ENCODE results near the gene VAV1.
A peak's percentile ranks its signal among the peaks of the same experiment; 100 is the strongest.

The VAV1 gene

GRCh38 chr19:6731822-6732221, 40.7 kb upstream of the VAV1 start:
- no peak overlapping the region for H3K9ac ChIP-seq (ENCODE audit: low read depth, low read length)
- H3K9me3 ChIP-seq (ENCODE audit: insufficient read depth, low read depth, low read length), result no peaks in the 10 kb centered on the region
- no peaks in the 10 kb centered on the region for H3K27me3 ChIP-seq (ENCODE audit: insufficient read depth, low read length)
- H3K4me3 ChIP-seq (ENCODE audit: low read length), result no peak overlapping the region
- no peak overlapping the region for H3K27ac ChIP-seq (ENCODE audit: low read length)
- peaks cover 9% of the 10 kb centered on the region for H3K4me1 ChIP-seq (ENCODE audit: insufficient read depth, low read length)
- 0 out of 2 replicates have a peak, but pooled peaks cover 4% of the 10 kb centered on the region for H3K36me3 ChIP-seq (ENCODE audit: insufficient read depth, low read depth, low read length)

- no peaks in the 10 kb centered on the region for H3K9me3 ChIP-seq (ENCODE audit: insufficient read depth, low read depth, low read length)
- H3K27ac ChIP-seq (ENCODE audit: low read length), result no peak overlapping the region
- H3K4me3 ChIP-seq (ENCODE audit: low read length), result no peak overlapping the region
- H3K4me1 ChIP-seq (ENCODE audit: insufficient read depth, low read length), result peaks cover 9% of the 10 kb centered on the region
- 0 out of 2 replicates have a peak, but pooled peaks cover 4% of the 10 kb centered on the region for H3K36me3 ChIP-seq (ENCODE audit: insufficient read depth, low read depth, low read length)
- H3K27me3 ChIP-seq (ENCODE audit: insufficient read depth, low read length), result no peaks in the 10 kb centered on the region
- no peak overlapping the region for H3K9ac ChIP-seq (ENCODE audit: low read depth, low read length)
These were observed 39.6 kb upstream of the VAV1 start for GRCh38 chr19:6732803-6733337.

GRCh38 chr19:6733338-6734095, 39.0 kb upstream of the VAV1 start:
- H3K4me3 ChIP-seq (ENCODE audit: low read length), result no peak overlapping the region
- H3K27ac ChIP-seq (ENCODE audit: low read length), result no peak overlapping the region
- no peaks in the 10 kb centered on the region for H3K9me3 ChIP-seq (ENCODE audit: insufficient read depth, low read depth, low read length)
- 0 out of 2 replicates have a peak, but pooled peaks cover 4% of the 10 kb centered on the region for H3K36me3 ChIP-seq (ENCODE audit: insufficient read depth, low read depth, low read length)
- no peaks in the 10 kb centered on the region for H3K27me3 ChIP-seq (ENCODE audit: insufficient read depth, low read length)
- H3K4me1 ChIP-seq (ENCODE audit: insufficient read depth, low read length), result peaks cover 15% of the 10 kb centered on the region
- no peak overlapping the region for H3K9ac ChIP-seq (ENCODE audit: low read depth, low read length)

GRCh38 chr19:6734096-6734696, 38.3 kb upstream of the VAV1 start:
- peaks cover 16% of the 10 kb centered on the region for H3K4me1 ChIP-seq (ENCODE audit: insufficient read depth, low read length)
- 0 out of 2 replicates have a peak, but pooled peaks cover 4% of the 10 kb centered on the region for H3K36me3 ChIP-seq (ENCODE audit: insufficient read depth, low read depth, low read length)
- H3K27me3 ChIP-seq (ENCODE audit: insufficient read depth, low read length), result no peaks in the 10 kb centered on the region
- H3K27ac ChIP-seq (ENCODE audit: low read length), result no peak overlapping the region
- no peak overlapping the region for H3K9ac ChIP-seq (ENCODE audit: low read depth, low read length)
- no peaks in the 10 kb centered on the region for H3K9me3 ChIP-seq (ENCODE audit: insufficient read depth, low read depth, low read length)
- H3K4me3 ChIP-seq (ENCODE audit: low read length), result no peak overlapping the region

- no peaks in the 10 kb centered on the region for H3K9me3 ChIP-seq (ENCODE audit: insufficient read depth, low read depth, low read length)
- peak overlapping the region; percentile 80; the same call in 1 of the 2 replicates for H3K9ac ChIP-seq (ENCODE audit: low read depth, low read length)
- no peak overlapping the region for H3K27ac ChIP-seq (ENCODE audit: low read length)
- peaks cover 17% of the 10 kb centered on the region for H3K4me1 ChIP-seq (ENCODE audit: insufficient read depth, low read length)
- H3K4me3 ChIP-seq (ENCODE audit: low read length), result peak overlapping the region; percentile 87
- no peaks in the 10 kb centered on the region for H3K27me3 ChIP-seq (ENCODE audit: insufficient read depth, low read length)
- H3K36me3 ChIP-seq (ENCODE audit: insufficient read depth, low read depth, low read length), result 0 out of 2 replicates have a peak, but pooled peaks cover 4% of the 10 kb centered on the region
These were observed 37.2 kb upstream of the VAV1 start for GRCh38 chr19:6735181-6735911.

- Histone ChIP-seq H3K9me3 (ENCODE audit: insufficient read depth, low read depth, low read length) (no peaks in the 10 kb centered on the region), H3K4me3 (ENCODE audit: low read length) (peak overlapping the region; percentile 87), H3K27me3 (ENCODE audit: insufficient read depth, low read length) (no peaks in the 10 kb centered on the region), H3K27ac (ENCODE audit: low read length) (peak overlapping the region; percentile 11), H3K36me3 (ENCODE audit: insufficient read depth, low read depth, low read length) (peaks cover 6% of the 10 kb centered on the region; the same call in 1 of the 2 replicates), H3K4me1 (ENCODE audit: insufficient read depth, low read length) (peaks cover 17% of the 10 kb centered on the region), H3K9ac (ENCODE audit: low read depth, low read length) (peak overlapping the region; percentile 80; the same call in 1 of the 2 replicates)
These were observed 36.2 kb upstream of the VAV1 start for GRCh38 chr19:6736169-6736916.

- no peaks in the 10 kb centered on the region for H3K27me3 ChIP-seq (ENCODE audit: insufficient read depth, low read length)
- peaks cover 17% of the 10 kb centered on the region for H3K4me1 ChIP-seq (ENCODE audit: insufficient read depth, low read length)
- H3K27ac ChIP-seq (ENCODE audit: low read length), result peak overlapping the region; percentile 11
- H3K9me3 ChIP-seq (ENCODE audit: insufficient read depth, low read depth, low read length), result no peaks in the 10 kb centered on the region
- H3K4me3 ChIP-seq (ENCODE audit: low read length), result peak overlapping the region; percentile 87
- H3K9ac ChIP-seq (ENCODE audit: low read depth, low read length), result peak overlapping the region; percentile 80; the same call in 1 of the 2 replicates
- H3K36me3 ChIP-seq (ENCODE audit: insufficient read depth, low read depth, low read length), result peaks cover 10% of the 10 kb centered on the region; the same call in 1 of the 2 replicates
These were observed 35.6 kb upstream of the VAV1 start for GRCh38 chr19:6736917-6737283.

- H3K4me3 ChIP-seq (ENCODE audit: low read length), result peak within 1 kb of the TSS; percentile 87
- peaks cover 10% of the 10 kb centered on the region; the same call in 1 of the 2 replicates for H3K36me3 ChIP-seq (ENCODE audit: insufficient read depth, low read depth, low read length)
- H3K27me3 ChIP-seq (ENCODE audit: insufficient read depth, low read length), result no peaks in the 10 kb centered on the region
- peak within 1 kb of the TSS; percentile 80 for H3K27ac ChIP-seq (ENCODE audit: low read length)
- no peaks in the 10 kb centered on the region for H3K9me3 ChIP-seq (ENCODE audit: insufficient read depth, low read depth, low read length)
- H3K4me1 ChIP-seq (ENCODE audit: insufficient read depth, low read length), result peaks cover 17% of the 10 kb centered on the region
- peak within 1 kb of the TSS; percentile 80 for H3K9ac ChIP-seq (ENCODE audit: low read depth, low read length)
These were observed 35.1 kb upstream of the VAV1 start, which contains the start of gene GPR108 for GRCh38 chr19:6737284-6737872. Gene GPR108 (minus strand): TSS chr19:6737580. CDS start chr19:6737576, 4 bp downstream.

GRCh38 chr19:6737873-6738786, 34.4 kb upstream of the VAV1 start:
- Histone ChIP-seq H3K36me3 (ENCODE audit: insufficient read depth, low read depth, low read length) (peaks cover 16% of the 10 kb centered on the region), H3K27ac (ENCODE audit: low read length) (peak overlapping the region; percentile 80), H3K9me3 (ENCODE audit: insufficient read depth, low read depth, low read length) (no peaks in the 10 kb centered on the region), H3K4me3 (ENCODE audit: low read length) (peak overlapping the region; percentile 63; the same call in 1 of the 2 replicates), H3K27me3 (ENCODE audit: insufficient read depth, low read length) (no peaks in the 10 kb centered on the region), H3K4me1 (ENCODE audit: insufficient read depth, low read length) (peaks cover 22% of the 10 kb centered on the region), H3K9ac (ENCODE audit: low read depth, low read length) (peak overlapping the region; percentile 60; the same call in 1 of the 2 replicates)
